A673 (cell line): ENCODE results near the gene FAM120A.

Experiments
- EZH2 ChIP-seq: fragments of 200-600 bp; sonication (generic); IDR thresholded peaks from 2 replicates; pipeline ENCODE4 v1.6.1; 2017; ENCODE audit warnings: borderline replicate concordance, low read depth, mild to moderate bottlenecking, mixed read lengths, antibody characterized with exemption, low read length; ENCODE audit not compliant: poor library complexity, severe bottlenecking
- TF ChIP-seq, protein P1 (sequence below): fragments of 300-800, 200-600 bp; sonication (generic); conservative IDR thresholded peaks from 2 replicates; pipeline ENCODE4 v1.5.1; 2017; ENCODE audit warnings: low read depth, mild to moderate bottlenecking, antibody characterized with exemption, low read length, moderate library complexity, mixed read lengths

DNA sequence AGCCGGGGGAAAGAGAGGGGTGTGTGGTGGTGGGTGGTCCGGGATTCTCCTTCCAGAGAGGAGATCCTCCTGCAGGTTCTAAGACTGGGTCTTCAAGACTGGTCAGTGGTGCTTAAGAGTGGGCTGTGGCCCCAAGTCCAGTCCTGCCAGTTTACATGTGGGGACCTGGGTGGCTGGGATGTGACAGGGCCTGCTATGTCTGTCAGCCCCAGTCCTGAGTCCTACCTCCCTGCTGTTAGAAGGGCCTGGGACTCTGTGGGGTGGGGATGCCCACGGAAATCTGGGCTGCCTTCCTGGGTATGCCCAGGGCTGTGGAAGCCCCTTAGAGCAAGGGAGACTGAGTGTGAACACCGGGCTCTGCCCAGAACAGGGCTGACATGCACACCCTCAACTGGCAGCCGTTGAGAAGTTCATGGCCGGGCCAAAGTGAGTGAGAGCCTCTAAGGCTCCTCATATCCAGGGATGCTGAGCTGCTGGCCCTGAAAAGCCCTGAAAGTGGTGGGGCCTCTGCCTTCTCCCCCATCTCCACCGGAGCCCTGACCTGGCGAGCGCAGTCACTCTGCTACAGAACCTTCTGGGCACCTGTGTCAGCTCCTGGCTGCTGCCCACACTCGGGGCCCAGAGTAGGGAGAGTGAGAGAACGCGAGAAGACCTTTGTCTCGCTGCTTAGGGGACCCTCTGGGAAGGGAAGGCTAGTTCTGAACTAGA, 126.6 kb downstream of the FAM120A start:
- TF ChIP-seq, protein P1, sequence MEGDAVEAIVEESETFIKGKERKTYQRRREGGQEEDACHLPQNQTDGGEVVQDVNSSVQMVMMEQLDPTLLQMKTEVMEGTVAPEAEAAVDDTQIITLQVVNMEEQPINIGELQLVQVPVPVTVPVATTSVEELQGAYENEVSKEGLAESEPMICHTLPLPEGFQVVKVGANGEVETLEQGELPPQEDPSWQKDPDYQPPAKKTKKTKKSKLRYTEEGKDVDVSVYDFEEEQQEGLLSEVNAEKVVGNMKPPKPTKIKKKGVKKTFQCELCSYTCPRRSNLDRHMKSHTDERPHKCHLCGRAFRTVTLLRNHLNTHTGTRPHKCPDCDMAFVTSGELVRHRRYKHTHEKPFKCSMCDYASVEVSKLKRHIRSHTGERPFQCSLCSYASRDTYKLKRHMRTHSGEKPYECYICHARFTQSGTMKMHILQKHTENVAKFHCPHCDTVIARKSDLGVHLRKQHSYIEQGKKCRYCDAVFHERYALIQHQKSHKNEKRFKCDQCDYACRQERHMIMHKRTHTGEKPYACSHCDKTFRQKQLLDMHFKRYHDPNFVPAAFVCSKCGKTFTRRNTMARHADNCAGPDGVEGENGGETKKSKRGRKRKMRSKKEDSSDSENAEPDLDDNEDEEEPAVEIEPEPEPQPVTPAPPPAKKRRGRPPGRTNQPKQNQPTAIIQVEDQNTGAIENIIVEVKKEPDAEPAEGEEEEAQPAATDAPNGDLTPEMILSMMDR, result no peak
- TF ChIP-seq EZH2, result no peak
